CD8-positive, alpha-beta memory T cell (primary cell): ENCODE measurements around the gene VILL. TPM values are rescaled to one million over a fixed set of nuclear protein-coding genes. Genes with fewer than 3 reads are reported as not detected.

Experiments used
- CTCF ChIA-PET: fragments of 350-600 bp; sonication (Branson Sonifier 250); formaldehyde crosslinking; loops from one replicate; lab custom pipeline; 2021; ENCODE audit warnings: antibody characterized with exemption; lab: Charles Lee
- POLR2A ChIA-PET: fragments of 350-600 bp; sonication (Branson Sonifier 250); formaldehyde crosslinking; loops from one replicate; lab custom pipeline; 2021; ENCODE audit warnings: antibody characterized with exemption; lab: Charles Lee
- DNase-seq, 5 donors: peaks; one replicate each; pipeline versions ENCODE4 v3.0.0 to v3.0.0-alpha.2; 2020 to 2022; ENCODE audit warnings: mixed read lengths in 1 of 5
- H3K27ac ChIP-seq: one replicate; pipeline ENCODE4 v1.7.0; 2013; ENCODE audit warnings: low read depth, mild to moderate bottlenecking, low read length, moderate library complexity
- H3K27me3 ChIP-seq: 2 replicates; pipeline ENCODE4 v1.7.0; 2013; ENCODE audit warnings: low read length, mild to moderate bottlenecking; ENCODE audit not compliant: insufficient read depth, poor library complexity, severe bottlenecking
- H3K36me3 ChIP-seq: 2 replicates; pipeline ENCODE4 v1.7.0; 2013; ENCODE audit warnings: mild to moderate bottlenecking, low read length, moderate library complexity; ENCODE audit not compliant: insufficient read depth
- H3K4me1 ChIP-seq: 2 replicates; pipeline ENCODE4 v1.7.0; 2013; ENCODE audit warnings: mild to moderate bottlenecking, low read length, moderate library complexity; ENCODE audit not compliant: insufficient read depth
- H3K4me3 ChIP-seq: 2 replicates; pipeline ENCODE4 v1.7.0; 2013; ENCODE audit warnings: mild to moderate bottlenecking, low read length
- H3K9me3 ChIP-seq: 2 replicates; pipeline ENCODE4 v1.7.0; 2013; ENCODE audit warnings: mild to moderate bottlenecking, low read length
- H3K27ac Mint-ChIP-seq, 8 donors: one replicate each; pipeline ENCODE4 v1.8.0; 2020 to 2021; ENCODE audit warnings: mixed read lengths in 8 of 8, mild to moderate bottlenecking in 6 of 8, inconsistent platforms in 3 of 8, moderate library complexity in 3 of 8
- H3K27me3 Mint-ChIP-seq, 2 donors: one replicate each; pipeline ENCODE4 v1.8.0; 2020 to 2021; ENCODE audit warnings: mixed read lengths in 2 of 2, mild to moderate bottlenecking in 1 of 2, moderate library complexity in 1 of 2
- H3K36me3 Mint-ChIP-seq, 3 donors: one replicate each; pipeline ENCODE4 v1.8.0; 2020 to 2021; ENCODE audit warnings: mixed read lengths in 3 of 3, inconsistent platforms in 1 of 3, mild to moderate bottlenecking in 1 of 3
- H3K4me1 Mint-ChIP-seq, 3 donors: one replicate each; pipeline ENCODE4 v1.8.0; 2020 to 2021; ENCODE audit warnings: mixed read lengths in 3 of 3, inconsistent platforms in 1 of 3, mild to moderate bottlenecking in 1 of 3
- H3K4me3 Mint-ChIP-seq, 7 donors: one replicate each; pipeline ENCODE4 v1.8.0; 2020 to 2021; ENCODE audit warnings: mixed read lengths in 7 of 7, mild to moderate bottlenecking in 6 of 7, moderate library complexity in 4 of 7, inconsistent platforms in 2 of 7
- H3K9me3 Mint-ChIP-seq, 5 donors: one replicate each; pipeline ENCODE4 v1.8.0; 2020 to 2022; ENCODE audit warnings: mixed read lengths in 5 of 5, mild to moderate bottlenecking in 3 of 5, moderate library complexity in 2 of 5, inconsistent platforms in 1 of 5
- polyA plus RNA-seq: library from polyadenylated mRNA; unstranded; fragments of 300-500 nt; fragmentation: Illumina TruSeq; gene quantifications from one replicate; pipeline ENCODE4 v1.2.3, GENCODE V29; 2021
- total RNA-seq, 2 experiments: library from RNA; stranded (reverse); gene quantifications; one replicate each; pipeline ENCODE4 v1.2.3, GENCODE V29; 2021

Gene VILL
- total and polyA plus RNA-seq, 3 experiments from 2014 or later = 14.7 to 16.8 (median 15.8) TPM

GRCh38 chr3:37945807-37946530, 44.6 kb upstream of the VILL start:
- CTCF ChIA-PET = no interaction called here
- no peaks in the 10 kb centered on the region for H3K4me1 ChIP-seq
- no peaks in the 10 kb centered on the region for H3K9me3 ChIP-seq
- no peak for DNase-seq
- Mint-ChIP-seq H3K27ac (peak overlapping the region in 1 of 8 donors; percentile 12), H3K36me3 (no peaks in the 10 kb centered on the region), H3K9me3 (no peaks in the 10 kb centered on the region), H3K4me3 (no peak overlapping the region), H3K4me1 (no peaks in the 10 kb centered on the region), H3K27me3 (peaks cover 2 to 6% of the 10 kb centered on the region in 2 donors)
- no peaks in the 10 kb centered on the region for H3K27me3 ChIP-seq
- H3K27ac ChIP-seq = no peak overlapping the region
- H3K36me3 ChIP-seq = no peaks in the 10 kb centered on the region
- H3K4me3 ChIP-seq = no peak overlapping the region
- POLR2A ChIA-PET = no interaction called here

- no peak overlapping the region for H3K27ac ChIP-seq
- no peak overlapping the region for H3K4me3 ChIP-seq
- Mint-ChIP-seq H3K27ac (no peak overlapping the region), H3K4me3 (no peak overlapping the region), H3K9me3 (no peaks in the 10 kb centered on the region), H3K27me3 (peaks cover 2 to 6% of the 10 kb centered on the region in 2 donors), H3K4me1 (no peaks in the 10 kb centered on the region), H3K36me3 (no peaks in the 10 kb centered on the region)
- H3K27me3 ChIP-seq = no peaks in the 10 kb centered on the region
- CTCF ChIA-PET = no interaction called here
- H3K4me1 ChIP-seq = no peaks in the 10 kb centered on the region
- H3K36me3 ChIP-seq = no peaks in the 10 kb centered on the region
- POLR2A ChIA-PET = no interaction called here
- no peaks in the 10 kb centered on the region for H3K9me3 ChIP-seq
- no peak for DNase-seq
Measured at GRCh38 chr3:37946531-37946889, 44.1 kb upstream of the VILL start.

- H3K4me1 ChIP-seq = no peaks in the 10 kb centered on the region
- no peaks in the 10 kb centered on the region for H3K9me3 Mint-ChIP-seq
- H3K36me3 ChIP-seq = no peaks in the 10 kb centered on the region
- no peaks in the 10 kb centered on the region for H3K4me1 Mint-ChIP-seq
- DNase-seq = no peak
- H3K4me3 ChIP-seq = no peak overlapping the region
- ChIA-PET POLR2A (no interaction called here), CTCF (no interaction called here)
- H3K4me3 Mint-ChIP-seq = no peak overlapping the region
- H3K27ac Mint-ChIP-seq = no peak overlapping the region
- H3K27ac ChIP-seq = no peak overlapping the region
- no peaks in the 10 kb centered on the region for H3K27me3 ChIP-seq
- H3K9me3 ChIP-seq = no peaks in the 10 kb centered on the region
- no peaks in the 10 kb centered on the region for H3K36me3 Mint-ChIP-seq
- H3K27me3 Mint-ChIP-seq = peaks cover 0 to 6% of the 10 kb centered on the region in 2 donors
Measured at GRCh38 chr3:37949866-37950265, 40.7 kb upstream of the VILL start.

- no peaks in the 10 kb centered on the region for H3K9me3 ChIP-seq
- ChIA-PET POLR2A (no interaction called here), CTCF (no interaction called here)
- no peak overlapping the region for H3K4me3 ChIP-seq
- peaks cover 5 to 9% (median 9%) of the 10 kb centered on the region in 3 donors for H3K4me1 Mint-ChIP-seq
- peaks cover 0 to 2% of the 10 kb centered on the region in 2 donors for H3K27me3 Mint-ChIP-seq
- H3K27me3 ChIP-seq = no peaks in the 10 kb centered on the region
- no peak overlapping the region for H3K27ac ChIP-seq
- no peak for DNase-seq
- H3K36me3 ChIP-seq = no peaks in the 10 kb centered on the region
- H3K4me1 ChIP-seq = peaks cover 22% of the 10 kb centered on the region
- H3K36me3 Mint-ChIP-seq = no peaks in the 10 kb centered on the region
- H3K9me3 Mint-ChIP-seq = no peaks in the 10 kb centered on the region
- H3K27ac Mint-ChIP-seq = no peak overlapping the region
- no peak overlapping the region for H3K4me3 Mint-ChIP-seq
Measured at GRCh38 chr3:37952564-37952963, 38.0 kb upstream of the VILL start.

- H3K4me1 Mint-ChIP-seq = peaks cover 9 to 12% (median 11%) of the 10 kb centered on the region in 3 donors
- no peaks in the 10 kb centered on the region for H3K36me3 Mint-ChIP-seq
- no peaks in the 10 kb centered on the region for H3K9me3 Mint-ChIP-seq
- Histone ChIP-seq H3K9me3 (no peaks in the 10 kb centered on the region), H3K4me3 (no peak overlapping the region), H3K4me1 (peaks cover 25% of the 10 kb centered on the region), H3K36me3 (no peaks in the 10 kb centered on the region), H3K27ac (no peak overlapping the region), H3K27me3 (no peaks in the 10 kb centered on the region)
- no peak overlapping the region for H3K4me3 Mint-ChIP-seq
- ChIA-PET POLR2A (no interaction called here), CTCF (no interaction called here)
- no peak overlapping the region for H3K27ac Mint-ChIP-seq
- DNase-seq = no peak
- H3K27me3 Mint-ChIP-seq = no peaks in the 10 kb centered on the region
Measured at GRCh38 chr3:37953226-37953625, 37.4 kb upstream of the VILL start.

- H3K27me3 Mint-ChIP-seq = no peaks in the 10 kb centered on the region
- Histone ChIP-seq H3K27ac (no peak overlapping the region), H3K36me3 (no peaks in the 10 kb centered on the region), H3K4me1 (peaks cover 25% of the 10 kb centered on the region), H3K4me3 (no peak overlapping the region), H3K9me3 (no peaks in the 10 kb centered on the region), H3K27me3 (no peaks in the 10 kb centered on the region)
- no peaks in the 10 kb centered on the region for H3K9me3 Mint-ChIP-seq
- H3K4me1 Mint-ChIP-seq = peaks cover 9 to 12% (median 11%) of the 10 kb centered on the region in 3 donors
- H3K27ac Mint-ChIP-seq = no peak overlapping the region
- CTCF ChIA-PET = no interaction called here
- DNase-seq = no peak
- POLR2A ChIA-PET = no interaction called here
- H3K36me3 Mint-ChIP-seq = no peaks in the 10 kb centered on the region
- no peak overlapping the region for H3K4me3 Mint-ChIP-seq
Measured at GRCh38 chr3:37953707-37954394, 36.7 kb upstream of the VILL start.

GRCh38 chr3:37954881-37955280, 35.7 kb upstream of the VILL start:
- DNase-seq = no peak
- POLR2A ChIA-PET = no interaction called here
- CTCF ChIA-PET = no interaction called here

GRCh38 chr3:37955918-37956707, 34.5 kb upstream of the VILL start:
- Mint-ChIP-seq H3K27ac (peak overlapping the region in 4 of 8 donors; percentile 15 to 47 (median 22)), H3K27me3 (no peaks in the 10 kb centered on the region), H3K4me3 (no peak overlapping the region), H3K36me3 (no peaks in the 10 kb centered on the region), H3K4me1 (peaks cover 9 to 12% (median 11%) of the 10 kb centered on the region in 3 donors), H3K9me3 (no peaks in the 10 kb centered on the region)
- H3K4me3 ChIP-seq = peak overlapping the region; percentile 25
- no peaks in the 10 kb centered on the region for H3K9me3 ChIP-seq
- H3K27me3 ChIP-seq = no peaks in the 10 kb centered on the region
- H3K27ac ChIP-seq = no peak overlapping the region
- H3K36me3 ChIP-seq = no peaks in the 10 kb centered on the region
- H3K4me1 ChIP-seq = peaks cover 25% of the 10 kb centered on the region
- DNase-seq = no peak
- CTCF ChIA-PET = interaction anchor here (1.1 to 2.0 kb wide), 2 partner anchors 10 to 19 kb away, joined by 3 to 6 read pairs; no protein-coding TSS in a partner anchor
- POLR2A ChIA-PET = no interaction called here

More at GRCh38 chr3:37954881-37955280, 35.7 kb upstream of the VILL start:
- Histone ChIP-seq H3K4me1 (peaks cover 25% of the 10 kb centered on the region), H3K27me3 (no peaks in the 10 kb centered on the region), H3K36me3 (no peaks in the 10 kb centered on the region), H3K4me3 (no peak overlapping the region), H3K27ac (no peak overlapping the region), H3K9me3 (no peaks in the 10 kb centered on the region)
- no peaks in the 10 kb centered on the region for H3K9me3 Mint-ChIP-seq
- no peaks in the 10 kb centered on the region for H3K27me3 Mint-ChIP-seq
- peaks cover 9 to 12% (median 11%) of the 10 kb centered on the region in 3 donors for H3K4me1 Mint-ChIP-seq
- H3K4me3 Mint-ChIP-seq = no peak overlapping the region
- no peak overlapping the region for H3K27ac Mint-ChIP-seq
- H3K36me3 Mint-ChIP-seq = no peaks in the 10 kb centered on the region
